Measurements from ENCODE around the gene DDX17. TPM values are rescaled to one million over a fixed set of nuclear protein-coding genes. Genes with fewer than 3 reads are reported as not detected.
A peak's percentile ranks its signal among the peaks of the same experiment; 100 is the strongest.

The DDX17 gene
- total and polyA plus RNA-seq, 9 of the 15 experiments (the other 6 are each of a cell fraction or from before 2014, with no cell fraction given): 17.6 to 421 (median 189) TPM

GRCh38 chr22:38504731-38505540 lies 1.2 kb downstream of the DDX17 start (continued):
- TF ChIP-seq, protein P1, sequence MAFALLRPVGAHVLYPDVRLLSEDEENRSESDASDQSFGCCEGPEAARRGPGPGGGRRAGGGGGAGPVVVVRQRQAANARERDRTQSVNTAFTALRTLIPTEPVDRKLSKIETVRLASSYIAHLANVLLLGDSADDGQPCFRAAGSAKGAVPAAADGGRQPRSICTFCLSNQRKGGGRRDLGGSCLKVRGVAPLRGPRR (CRISPR knock-in tag; IDR thresholded peaks at IDR 0.05): no peak
- TF ChIP-seq CHD1 (IDR thresholded peaks at IDR 0.05; ENCODE audit: low read length): peak; percentile 61
- TF ChIP-seq SAFB (IDR thresholded peaks at IDR 0.05; ENCODE audit: borderline replicate concordance, low read depth, low read length): no peak
- no peak for TF ChIP-seq ZNF79 (CRISPR knock-in tag; IDR thresholded peaks at IDR 0.05; ENCODE audit: low read depth)
- TF ChIP-seq, protein P2, sequence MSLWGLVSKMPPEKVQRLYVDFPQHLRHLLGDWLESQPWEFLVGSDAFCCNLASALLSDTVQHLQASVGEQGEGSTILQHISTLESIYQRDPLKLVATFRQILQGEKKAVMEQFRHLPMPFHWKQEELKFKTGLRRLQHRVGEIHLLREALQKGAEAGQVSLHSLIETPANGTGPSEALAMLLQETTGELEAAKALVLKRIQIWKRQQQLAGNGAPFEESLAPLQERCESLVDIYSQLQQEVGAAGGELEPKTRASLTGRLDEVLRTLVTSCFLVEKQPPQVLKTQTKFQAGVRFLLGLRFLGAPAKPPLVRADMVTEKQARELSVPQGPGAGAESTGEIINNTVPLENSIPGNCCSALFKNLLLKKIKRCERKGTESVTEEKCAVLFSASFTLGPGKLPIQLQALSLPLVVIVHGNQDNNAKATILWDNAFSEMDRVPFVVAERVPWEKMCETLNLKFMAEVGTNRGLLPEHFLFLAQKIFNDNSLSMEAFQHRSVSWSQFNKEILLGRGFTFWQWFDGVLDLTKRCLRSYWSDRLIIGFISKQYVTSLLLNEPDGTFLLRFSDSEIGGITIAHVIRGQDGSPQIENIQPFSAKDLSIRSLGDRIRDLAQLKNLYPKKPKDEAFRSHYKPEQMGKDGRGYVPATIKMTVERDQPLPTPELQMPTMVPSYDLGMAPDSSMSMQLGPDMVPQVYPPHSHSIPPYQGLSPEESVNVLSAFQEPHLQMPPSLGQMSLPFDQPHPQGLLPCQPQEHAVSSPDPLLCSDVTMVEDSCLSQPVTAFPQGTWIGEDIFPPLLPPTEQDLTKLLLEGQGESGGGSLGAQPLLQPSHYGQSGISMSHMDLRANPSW (CRISPR knock-in tag; IDR thresholded peaks at IDR 0.05): no peak
- peak; percentile 5; the same call in 1 of the 2 replicates for TF ChIP-seq JUND (IDR thresholded peaks at IDR 0.05; ENCODE audit: borderline replicate concordance, low read depth, low read length)
- TF ChIP-seq JUND (tag; IDR thresholded peaks at IDR 0.05; ENCODE audit: borderline replicate concordance, low read depth, low read length): peak; percentile 34; the same call in 1 of the 3 replicates
- TF ChIP-seq HOXB6 (CRISPR knock-in tag; IDR thresholded peaks at IDR 0.05; ENCODE audit: borderline replicate concordance): no peak
- no peak for TF ChIP-seq POLR2AphosphoS2 (IDR thresholded peaks at IDR 0.05; ENCODE audit: low read length)
- peak; percentile 58 for TF ChIP-seq BCOR (IDR thresholded peaks at IDR 0.05)
- no peak; the same call in 1 of the 2 replicates for TF ChIP-seq L3MBTL2 (IDR thresholded peaks at IDR 0.05)
- TF ChIP-seq, protein P3, sequence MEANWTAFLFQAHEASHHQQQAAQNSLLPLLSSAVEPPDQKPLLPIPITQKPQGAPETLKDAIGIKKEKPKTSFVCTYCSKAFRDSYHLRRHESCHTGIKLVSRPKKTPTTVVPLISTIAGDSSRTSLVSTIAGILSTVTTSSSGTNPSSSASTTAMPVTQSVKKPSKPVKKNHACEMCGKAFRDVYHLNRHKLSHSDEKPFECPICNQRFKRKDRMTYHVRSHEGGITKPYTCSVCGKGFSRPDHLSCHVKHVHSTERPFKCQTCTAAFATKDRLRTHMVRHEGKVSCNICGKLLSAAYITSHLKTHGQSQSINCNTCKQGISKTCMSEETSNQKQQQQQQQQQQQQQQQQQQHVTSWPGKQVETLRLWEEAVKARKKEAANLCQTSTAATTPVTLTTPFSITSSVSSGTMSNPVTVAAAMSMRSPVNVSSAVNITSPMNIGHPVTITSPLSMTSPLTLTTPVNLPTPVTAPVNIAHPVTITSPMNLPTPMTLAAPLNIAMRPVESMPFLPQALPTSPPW (CRISPR knock-in tag; IDR thresholded peaks at IDR 0.05): peak; percentile 96
- TF ChIP-seq EP300 (IDR thresholded peaks at IDR 0.05; ENCODE audit: low read length): no peak
- no peak for TF ChIP-seq ZBTB26 (CRISPR knock-in tag; IDR thresholded peaks at IDR 0.05)
- no peak; the same call in 1 of the 2 replicates for TF ChIP-seq LARP7 (IDR thresholded peaks at IDR 0.05)
- 0 out of 2 replicates have a peak, but pooled peaks have one; percentile 19 for TF ChIP-seq POLR2G (IDR thresholded peaks at IDR 0.05; ENCODE audit: low read depth, low read length)
- TF ChIP-seq TCF3 (CRISPR knock-in tag; IDR thresholded peaks at IDR 0.05): peak; percentile 32; the same call in 1 of the 2 replicates
- TF ChIP-seq ATF7 (IDR thresholded peaks at IDR 0.05): peak; percentile 57
- TF ChIP-seq, protein P4, sequence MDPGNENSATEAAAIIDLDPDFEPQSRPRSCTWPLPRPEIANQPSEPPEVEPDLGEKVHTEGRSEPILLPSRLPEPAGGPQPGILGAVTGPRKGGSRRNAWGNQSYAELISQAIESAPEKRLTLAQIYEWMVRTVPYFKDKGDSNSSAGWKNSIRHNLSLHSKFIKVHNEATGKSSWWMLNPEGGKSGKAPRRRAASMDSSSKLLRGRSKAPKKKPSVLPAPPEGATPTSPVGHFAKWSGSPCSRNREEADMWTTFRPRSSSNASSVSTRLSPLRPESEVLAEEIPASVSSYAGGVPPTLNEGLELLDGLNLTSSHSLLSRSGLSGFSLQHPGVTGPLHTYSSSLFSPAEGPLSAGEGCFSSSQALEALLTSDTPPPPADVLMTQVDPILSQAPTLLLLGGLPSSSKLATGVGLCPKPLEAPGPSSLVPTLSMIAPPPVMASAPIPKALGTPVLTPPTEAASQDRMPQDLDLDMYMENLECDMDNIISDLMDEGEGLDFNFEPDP (CRISPR knock-in tag; IDR thresholded peaks at IDR 0.05): no peak
